B cell (primary cell): Measurements from ENCODE around the gene PRR33. TPM values are rescaled to one million over a fixed set of nuclear protein-coding genes. Genes with fewer than 3 reads are reported as not detected.

Source experiments
- ATAC-seq: fragments of 200-7000 bp; cut with Tn5 transposase; one replicate; pipeline ENCODE4 v1.10.0; 2021; ENCODE audit warnings: low read depth, mild to moderate bottlenecking, moderate number of reproducible peaks, moderate library complexity
- CTCF ChIA-PET: fragments of 350-600 bp; sonication (Branson Sonifier 250); formaldehyde crosslinking; loops from one replicate; lab custom pipeline; 2021; ENCODE audit warnings: antibody characterized with exemption, inconsistent platforms; lab: Charles Lee
- POLR2A ChIA-PET: fragments of 350-600 bp; sonication (Branson Sonifier 250); formaldehyde crosslinking; loops from one replicate; lab custom pipeline; 2021; ENCODE audit warnings: antibody characterized with exemption; lab: Charles Lee
- DNase-seq: peaks from one replicate; pipeline ENCODE4 v3.0.0; 2013
- H2AFZ ChIP-seq: 2 replicates; pipeline ENCODE4 v1.6.1; 2012; ENCODE audit warnings: mild to moderate bottlenecking, low read depth, low read length; ENCODE audit not compliant: insufficient read depth, poor library complexity, severe bottlenecking
- H3K27ac ChIP-seq, 2 donors: 1 replicate in 1 of 2; 2 replicates in 1 of 2; pipeline ENCODE4 v1.5.1; 2012 to 2013; ENCODE audit warnings: low read length in 2 of 2, mild to moderate bottlenecking in 2 of 2, moderate library complexity in 1 of 2
- H3K27me3 ChIP-seq, 4 experiments: fragments of 200-600 bp in 1 of 4; sonication (generic) in 1 of 4; replicated peaks in 1 of 4; 1 replicate in 2 of 4; 2 replicates in 2 of 4; pipeline versions ENCODE4 v1.6.1 to v1.7.0; 2013 to 2016; ENCODE audit warnings: low read length in 3 of 4, mild to moderate bottlenecking in 2 of 4, mixed read lengths in 1 of 4, moderate library complexity in 1 of 4; ENCODE audit not compliant: insufficient read depth in 4 of 4, control insufficient read depth in 3 of 4; ENCODE audit errors: control extremely low read depth in 1 of 4
- H3K36me3 ChIP-seq, 2 experiments: replicated peaks in 1 of 2; 1 replicate in 1 of 2; 2 replicates in 1 of 2; pipeline versions ENCODE4 v1.6.1 to v1.7.1; 2013; ENCODE audit warnings: low read length in 1 of 2; ENCODE audit not compliant: insufficient read depth in 2 of 2, control insufficient read depth in 1 of 2; ENCODE audit errors: control extremely low read depth in 1 of 2, extremely low read depth in 1 of 2
- H3K4me1 ChIP-seq, 2 donors: fragments of 200-600 bp in 1 of 2; sonication (generic) in 1 of 2; 1 replicate in 1 of 2; 2 replicates in 1 of 2; pipeline versions ENCODE4 v1.5.1 to v1.6.1; 2013 to 2017; ENCODE audit warnings: low read length in 2 of 2; ENCODE audit not compliant: control insufficient read depth in 2 of 2, insufficient read depth in 2 of 2
- H3K4me2 ChIP-seq: replicated peaks from 2 replicates; pipeline ENCODE3; 2012; ENCODE audit warnings: mild to moderate bottlenecking, low read depth, low read length; ENCODE audit not compliant: poor library complexity, severe bottlenecking
- H3K4me3 ChIP-seq, 5 experiments: fragments of 200-600 bp in 1 of 5; sonication (generic) in 1 of 5; 1 replicate in 3 of 5; 2 replicates in 2 of 5; pipeline versions ENCODE4 v1.5.1 to v1.7.0; 2011 to 2016; ENCODE audit warnings: low read length in 4 of 5, mild to moderate bottlenecking in 4 of 5, low read depth in 2 of 5, control low read depth in 1 of 5, moderate library complexity in 1 of 5; ENCODE audit not compliant: insufficient read depth in 1 of 5; ENCODE audit errors: control extremely low read depth in 1 of 5, extremely low read depth in 1 of 5
- H3K79me2 ChIP-seq: fragments of 200-600 bp; sonication (generic); one replicate; pipeline ENCODE4 v1.6.0; 2016; ENCODE audit warnings: low read length; ENCODE audit not compliant: control insufficient read depth, insufficient read depth
- H3K9ac ChIP-seq: fragments of 200-600 bp; sonication (generic); 2 replicates; pipeline ENCODE4 v1.6.1; 2017; ENCODE audit warnings: mild to moderate bottlenecking, low read length, moderate library complexity
- H3K9me3 ChIP-seq, 3 donors: one replicate each; pipeline versions ENCODE4 v1.6.1 to v1.7.1; 2013; ENCODE audit warnings: low read length in 2 of 3; ENCODE audit not compliant: control insufficient read depth in 2 of 3, insufficient read depth in 1 of 3; ENCODE audit errors: control extremely low read depth in 1 of 3
- H4K20me1 ChIP-seq: 2 replicates; pipeline ENCODE4 v1.6.0; 2012; ENCODE audit warnings: mild to moderate bottlenecking, low read length; ENCODE audit not compliant: insufficient read depth, control insufficient read depth, poor library complexity, severe bottlenecking
- H3K27ac Mint-ChIP-seq: one replicate; pipeline ENCODE4 v1.8.0; 2021; ENCODE audit warnings: mixed read lengths
- H3K27me3 Mint-ChIP-seq: one replicate; pipeline ENCODE4 v1.8.0; 2021; ENCODE audit warnings: mixed read lengths
- H3K4me1 Mint-ChIP-seq: one replicate; pipeline ENCODE4 v1.8.0; 2021; ENCODE audit warnings: mixed read lengths
- H3K4me3 Mint-ChIP-seq: one replicate; pipeline ENCODE4 v1.8.0; 2021; ENCODE audit warnings: mixed read lengths
- H3K9me3 Mint-ChIP-seq: one replicate; pipeline ENCODE4 v1.8.0; 2022; ENCODE audit warnings: mixed read lengths; ENCODE audit not compliant: insufficient read depth
- CTCF ChIP-seq: fragments of 200-600 bp; IDR thresholded peaks from one replicate; pipeline ENCODE4 v1.8.0; 2022; ENCODE audit warnings: antibody characterized with exemption, mild to moderate bottlenecking
- EZH2 ChIP-seq: IDR thresholded peaks from 2 replicates; pipeline ENCODE4 v1.6.1; 2012; ENCODE audit warnings: borderline replicate concordance, low read depth, mild to moderate bottlenecking, moderate library complexity, low read length; ENCODE audit not compliant: insufficient read depth, poor library complexity, severe bottlenecking
- WGBS: methylation state at CpG from one replicate; pipeline ENCODE4 v1.1.5; 2013; ENCODE audit warnings: missing lambda C conversion rate; ENCODE audit not compliant: insufficient coverage; 5-methylcytosine and 5-hydroxymethylcytosine counted together
- intact Hi-C: fragments of 100-400 bp; cut with micrococcal nuclease; formaldehyde crosslinking; loops from one replicate; pipeline ENCODE4 v1.10.0; 2022
- polyA plus RNA-seq: library from polyadenylated mRNA; depleted of rRNA; stranded (reverse); fragments of >200 nt; gene quantifications from 2 replicates; pipeline ENCODE4 v1.2.3, GENCODE V29; 2012
- total RNA-seq, 2 donors: library from RNA; stranded (reverse); fragments of 120-200 nt in 1 of 2; gene quantifications; 1 replicate in 1 of 2; 2 replicates in 1 of 2; pipeline versions ENCODE4 v1.2.3 to v1.2.4, GENCODE V29; 2013 to 2022

The PRR33 gene
- total and polyA plus RNA-seq, 2 donors (not counting 1 experiment from before 2014, with no cell fraction given) = not detected

DNA sequence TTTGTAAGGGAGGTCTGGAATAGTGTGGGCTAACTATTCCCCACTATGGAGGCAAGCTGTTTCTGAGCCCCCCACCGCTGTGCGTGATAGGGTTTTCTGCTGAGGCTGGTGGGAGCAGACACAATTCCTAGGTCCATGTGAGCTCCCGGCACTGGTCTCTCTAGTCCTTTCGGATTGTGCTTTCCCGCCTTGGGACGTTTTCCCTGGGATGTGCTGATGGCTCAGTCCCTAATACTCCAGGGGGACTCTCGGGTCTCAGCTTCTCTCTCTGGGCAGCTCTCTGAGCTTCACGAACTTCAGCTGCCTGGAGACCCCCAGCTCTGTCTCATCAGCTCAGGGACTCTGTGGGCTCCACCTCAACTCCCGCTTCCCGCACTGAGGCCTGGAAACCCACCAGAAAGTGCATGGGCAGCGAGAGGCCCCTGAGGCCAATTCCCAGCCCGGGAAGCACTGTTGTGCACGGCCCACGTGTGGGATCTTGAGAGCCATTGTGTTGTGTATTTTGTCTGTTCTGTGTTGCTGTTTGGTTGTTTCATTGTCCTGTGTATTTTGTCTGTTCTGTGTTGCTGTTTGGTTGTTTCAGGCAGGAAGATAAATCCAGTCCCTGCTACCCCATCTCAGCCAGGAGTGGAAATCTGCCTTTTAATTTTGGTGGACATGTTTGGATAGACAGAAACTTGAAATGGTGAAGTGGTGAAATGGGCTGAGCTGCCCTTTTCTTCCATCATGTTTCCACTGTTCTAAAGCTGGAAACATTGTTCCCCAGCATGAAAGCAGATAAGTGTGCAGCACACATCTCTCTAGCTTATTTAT, 15.1 kb upstream of the PRR33 start:
- no peak overlapping the region for H3K4me3 Mint-ChIP-seq
- ATAC-seq = no peak
- H3K9me3 Mint-ChIP-seq = no peaks in the 10 kb centered on the region
- Histone ChIP-seq H3K9ac (no peak overlapping the region), H3K4me3 (no peak overlapping the region), H3K4me1 (no peaks in the 10 kb centered on the region), H3K27ac (no peak overlapping the region), H3K27me3 (peaks cover 0 to 6% (median 0%) of the 10 kb centered on the region in 4 experiments), H3K79me2 (no peaks in the 10 kb centered on the region), H3K36me3 (no peaks in the 10 kb centered on the region), H3K9me3 (no peaks in the 10 kb centered on the region), H3K4me2 (no peak overlapping the region), H2AFZ (no peak overlapping the region), H4K20me1 (no peaks in the 10 kb centered on the region)
- H3K4me1 Mint-ChIP-seq = no peaks in the 10 kb centered on the region
- TF ChIP-seq EZH2 (no peak), CTCF (no peak)
- H3K27ac Mint-ChIP-seq = no peak overlapping the region
- H3K27me3 Mint-ChIP-seq = peaks cover 7% of the 10 kb centered on the region
- intact Hi-C loops = no loop called here
- DNase-seq = no peak
- ChIA-PET POLR2A (no interaction called here), CTCF (interaction anchor here (0.8 to 1.8 kb wide), 3 partner anchors 213 to 254 kb away, joined by 3 to 5 read pairs (median 3); no protein-coding TSS in a partner anchor)
- 90% methylated on average over 14 of the region's 14 CpGs for WGBS

- no peaks in the 10 kb centered on the region for H3K79me2 ChIP-seq
- H3K4me1 ChIP-seq = no peaks in the 10 kb centered on the region
- no CpG with 5 or more reads among the region's 5 CpGs for WGBS
- H3K9me3 ChIP-seq = no peaks in the 10 kb centered on the region
- Mint-ChIP-seq H3K9me3 (no peaks in the 10 kb centered on the region), H3K4me1 (no peaks in the 10 kb centered on the region), H3K27me3 (peaks cover 7% of the 10 kb centered on the region), H3K4me3 (no peak overlapping the region), H3K27ac (no peak overlapping the region)
- H4K20me1 ChIP-seq = no peaks in the 10 kb centered on the region
- H2AFZ ChIP-seq = no peak overlapping the region
- DNase-seq = no peak
- TF ChIP-seq CTCF (no peak), EZH2 (no peak)
- H3K4me2 ChIP-seq = no peak overlapping the region
- no peak overlapping the region for H3K9ac ChIP-seq
- H3K4me3 ChIP-seq = no peak overlapping the region
- H3K27ac ChIP-seq = no peak overlapping the region
- ChIA-PET POLR2A (no interaction called here), CTCF (interaction anchor here (0.8 to 1.8 kb wide), 2 partner anchors 212 to 254 kb away, joined by 3 to 5 read pairs; no protein-coding TSS in a partner anchor)
- H3K36me3 ChIP-seq = no peaks in the 10 kb centered on the region
- peaks cover 0 to 6% (median 0%) of the 10 kb centered on the region in 4 experiments for H3K27me3 ChIP-seq
- intact Hi-C loops = no loop called here
- ATAC-seq = no peak
Observed at GRCh38 chr11:1906181-1906580, 14.5 kb upstream of the PRR33 start.
